Measurements from ENCODE around the gene PDE1A. TPM values are rescaled to one million over a fixed set of nuclear protein-coding genes. Genes with fewer than 3 reads are reported as not detected.
A peak's percentile ranks its signal among the peaks of the same experiment; 100 is the strongest.

The PDE1A gene
- total and polyA plus RNA-seq, 8 donors: 0.58 to 33.6 (median 12.9) TPM; not detected in 1

GRCh38 chr2:182375862-182376261 lies 51.0 kb downstream of the PDE1A start:
- WGBS, 5 donors: 52 to 100% (median 80%) methylated on average over 1 of the region's 1 CpG
- no peak overlapping the region for H3K27ac ChIP-seq
- no peaks in the 10 kb centered on the region for H3K36me3 ChIP-seq
- peaks cover 0 to 30% (median 16%) of the 10 kb centered on the region in 4 donors for H3K9me3 ChIP-seq
- peaks cover 6 to 44% (median 13%) of the 10 kb centered on the region in 4 donors for H3K4me1 ChIP-seq
- H3K4me3 ChIP-seq: no peak overlapping the region
- no peak for DNase-seq
- H3K27me3 ChIP-seq: no peaks in the 10 kb centered on the region
- intact Hi-C loops (cut with DNase I; ENCODE audit: low total_unique reads): no loop called here
- no peak for TF ChIP-seq POLR2AphosphoS5 (IDR thresholded peaks at IDR 0.05)
- TF ChIP-seq CTCF (IDR thresholded peaks at IDR 0.05): no peak
- no peak for TF ChIP-seq POLR2A (IDR thresholded peaks at IDR 0.05)
- no peak for TF ChIP-seq EP300 (IDR thresholded peaks at IDR 0.05)

DNA sequence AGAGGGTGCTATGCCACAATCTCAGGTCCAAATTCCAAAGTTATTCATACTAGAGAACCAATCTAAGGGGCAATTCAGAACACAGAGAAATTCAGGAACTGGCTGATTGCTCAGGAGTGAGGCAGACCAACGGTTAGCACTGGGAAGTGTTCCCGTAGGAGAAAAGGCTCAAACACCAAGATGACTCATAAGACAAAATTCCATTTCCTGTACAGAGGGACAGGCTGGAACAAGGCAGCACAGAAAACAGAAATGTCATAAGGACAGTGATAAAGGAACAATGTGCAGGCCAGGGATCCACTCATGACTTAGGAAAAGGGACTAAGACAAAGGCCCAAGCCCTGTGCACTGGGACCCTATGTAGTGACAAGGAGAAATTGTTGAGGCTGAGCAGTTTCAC lies 54.2 kb downstream of the PDE1A start:
- H3K4me3 ChIP-seq: no peak overlapping the region
- peak overlapping the region; percentile 57 to 85 (median 62) for H3K27ac ChIP-seq
- peaks cover 0 to 21% (median 3%) of the 10 kb centered on the region in 4 donors for H3K4me1 ChIP-seq
- intact Hi-C loops (cut with DNase I; ENCODE audit: low total_unique reads): no loop called here
- no peaks in the 10 kb centered on the region for H3K36me3 ChIP-seq
- H3K27me3 ChIP-seq: no peaks in the 10 kb centered on the region
- WGBS, 5 donors: 10 to 26% (median 20%) methylated on average over 2 of the region's 2 CpGs
- peaks cover 0 to 30% (median 16%) of the 10 kb centered on the region in 4 donors for H3K9me3 ChIP-seq
- TF ChIP-seq EP300 (IDR thresholded peaks at IDR 0.05) (no peak), POLR2AphosphoS5 (IDR thresholded peaks at IDR 0.05) (peak; percentile 12 to 87 (median 54)), CTCF (IDR thresholded peaks at IDR 0.05) (no peak)
- DNase-seq: peak in 1 of 2 donors; percentile 51

GRCh38 chr2:182368996-182369395 lies 57.8 kb downstream of the PDE1A start:
- Histone ChIP-seq H3K4me1 (peaks cover 0 to 19% (median 3%) of the 10 kb centered on the region in 4 donors), H3K36me3 (no peaks in the 10 kb centered on the region), H3K27ac (peak overlapping the region in 1 of 5 donors; percentile 23), H3K27me3 (no peaks in the 10 kb centered on the region), H3K9me3 (no peaks in the 10 kb centered on the region), H3K4me3 (no peak overlapping the region)
- TF ChIP-seq EP300 (IDR thresholded peaks at IDR 0.05) (no peak), POLR2AphosphoS5 (IDR thresholded peaks at IDR 0.05) (no peak), POLR2A (IDR thresholded peaks at IDR 0.05) (no peak), CTCF (IDR thresholded peaks at IDR 0.05) (no peak)
- intact Hi-C loops (cut with DNase I; ENCODE audit: low total_unique reads): no loop called here
- DNase-seq: no peak
- 82 to 88% (median 86%) methylated on average over 3 of the region's 3 CpGs for WGBS, 5 donors

DNA sequence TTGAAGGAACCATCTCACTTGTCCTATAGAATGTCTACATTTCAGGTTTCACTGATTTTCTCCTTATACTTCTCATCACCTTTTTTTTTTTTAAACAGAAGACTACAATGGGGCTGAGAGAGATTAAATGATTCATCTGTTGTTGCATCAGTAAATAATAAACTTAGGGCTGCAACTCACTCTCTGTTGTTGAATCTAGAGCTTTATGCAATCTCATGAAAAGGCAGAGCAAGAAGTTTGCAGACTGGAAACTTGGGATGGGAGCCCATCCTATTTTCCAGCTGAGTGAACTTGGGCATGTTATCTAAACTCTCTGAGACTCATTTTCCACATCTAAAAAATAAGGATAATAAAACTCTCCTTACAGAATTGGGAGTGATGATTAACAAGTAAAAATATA lies 58.4 kb downstream of the PDE1A start:
- H3K27ac ChIP-seq: peak overlapping the region in 1 of 5 donors; percentile 23
- DNase-seq: no peak
- H3K9me3 ChIP-seq: no peaks in the 10 kb centered on the region
- TF ChIP-seq POLR2AphosphoS5 (IDR thresholded peaks at IDR 0.05) (no peak), CTCF (IDR thresholded peaks at IDR 0.05) (no peak), EP300 (IDR thresholded peaks at IDR 0.05) (no peak), POLR2A (IDR thresholded peaks at IDR 0.05) (no peak)
- H3K4me1 ChIP-seq: peaks cover 0 to 19% (median 3%) of the 10 kb centered on the region in 4 donors
- H3K27me3 ChIP-seq: no peaks in the 10 kb centered on the region
- intact Hi-C loops (cut with DNase I; ENCODE audit: low total_unique reads): no loop called here
- no peaks in the 10 kb centered on the region for H3K36me3 ChIP-seq
- no peak overlapping the region for H3K4me3 ChIP-seq

All from stomach (tissue), 9 donors.